NCI-H510A treated with DMSO at 0.1 percent for 48 hours (cell line): Measurements from ENCODE around the gene CUBN.

Source experiments
- DNase-seq: peaks from one replicate; lab custom pipeline; 2025; lab: John Stamatoyannopoulos, UW

CUBN gene

GRCh38 chr10:16867556-16867955, 262.1 kb downstream of the CUBN start:
- no peak for DNase-seq

GRCh38 chr10:16866541-16867275, 262.9 kb downstream of the CUBN start:
- no peak for DNase-seq

- no peak for DNase-seq
These were observed 263.8 kb downstream of the CUBN start for GRCh38 chr10:16865766-16866165.

- no peak for DNase-seq
These were observed 265.8 kb downstream of the CUBN start for GRCh38 chr10:16863766-16864165.

DNA sequence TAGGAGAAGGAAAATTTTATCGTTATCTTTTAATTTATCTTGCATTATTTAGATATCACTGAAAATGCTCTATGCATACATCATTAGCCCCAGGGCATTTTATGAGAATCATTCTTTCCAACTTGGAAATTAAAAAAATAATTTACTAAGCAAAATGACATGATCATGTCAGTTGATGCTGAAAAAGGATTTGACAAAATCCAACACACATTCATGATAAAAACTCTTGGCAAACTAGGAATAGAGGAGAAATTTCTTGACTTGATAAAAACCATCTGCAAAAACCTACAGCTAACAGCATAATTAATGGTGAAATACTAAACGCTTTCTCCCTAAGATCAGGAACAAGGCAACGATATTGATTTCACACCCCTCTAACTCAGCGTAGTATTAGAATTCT, 272.2 kb downstream of the CUBN start:
- no peak for DNase-seq

GRCh38 chr10:16856567-16856966, 273.0 kb downstream of the CUBN start:
- no peak for DNase-seq

- DNase-seq, result no peak
These were observed 273.5 kb downstream of the CUBN start for GRCh38 chr10:16856092-16856491.

DNA sequence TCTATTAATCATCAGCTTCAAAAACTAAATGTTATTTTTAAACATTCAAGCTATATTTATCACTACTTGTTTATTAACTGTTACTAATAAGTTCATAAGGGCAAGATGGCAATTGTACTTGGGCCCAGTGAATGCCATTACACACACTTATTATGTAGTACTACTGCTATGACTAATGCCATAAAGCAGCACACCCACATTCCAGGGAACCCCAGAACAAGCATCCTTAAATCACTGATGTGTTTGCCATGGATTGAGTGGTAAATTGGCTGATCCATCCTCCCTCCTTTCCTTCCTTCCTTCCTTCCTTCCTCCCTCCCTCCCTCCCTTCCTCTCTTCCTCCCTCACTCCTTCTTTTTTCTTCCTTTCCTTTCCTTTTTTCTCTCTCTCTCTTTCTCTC, 275.0 kb downstream of the CUBN start:
- DNase-seq, result no peak

DNA sequence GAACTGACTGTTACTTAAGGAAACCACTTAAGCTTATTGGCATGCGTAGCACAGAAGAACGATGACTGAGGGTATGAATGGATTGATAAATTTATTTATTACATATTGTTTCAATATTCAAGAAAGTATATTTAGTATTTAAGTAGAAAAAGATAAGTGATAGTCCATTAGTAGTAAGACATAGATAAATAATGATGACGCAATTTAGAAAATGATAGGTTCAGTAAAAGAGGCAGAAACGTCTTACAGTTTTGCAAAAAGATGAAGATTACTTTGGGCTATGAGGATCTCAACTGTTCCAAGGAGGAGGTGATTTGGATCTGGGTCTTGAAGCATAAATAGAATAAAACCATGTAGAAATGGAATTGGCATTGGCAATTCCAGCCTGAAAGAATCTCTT, 275.8 kb downstream of the CUBN start:
- DNase-seq, result no peak

DNA sequence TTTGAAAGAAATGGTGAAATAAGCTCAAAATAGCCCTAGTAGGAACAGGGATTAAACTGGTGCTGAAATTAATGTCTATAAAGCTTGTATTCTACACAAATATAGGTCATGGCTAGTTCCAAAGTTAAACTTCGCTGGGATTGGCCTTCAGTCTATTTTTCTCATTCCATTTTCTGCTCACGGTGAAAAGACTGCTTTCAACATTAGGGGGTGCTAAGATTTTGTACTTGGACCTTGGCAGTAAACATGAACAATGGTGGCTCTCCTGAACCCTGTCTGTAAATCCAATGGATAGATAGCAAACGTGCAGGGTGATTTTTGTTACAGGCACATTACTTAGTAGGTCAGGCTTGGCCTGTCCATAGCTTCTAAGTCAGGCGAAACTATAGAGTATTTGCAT, 276.4 kb downstream of the CUBN start:
- DNase-seq, result peak; percentile 8

DNA sequence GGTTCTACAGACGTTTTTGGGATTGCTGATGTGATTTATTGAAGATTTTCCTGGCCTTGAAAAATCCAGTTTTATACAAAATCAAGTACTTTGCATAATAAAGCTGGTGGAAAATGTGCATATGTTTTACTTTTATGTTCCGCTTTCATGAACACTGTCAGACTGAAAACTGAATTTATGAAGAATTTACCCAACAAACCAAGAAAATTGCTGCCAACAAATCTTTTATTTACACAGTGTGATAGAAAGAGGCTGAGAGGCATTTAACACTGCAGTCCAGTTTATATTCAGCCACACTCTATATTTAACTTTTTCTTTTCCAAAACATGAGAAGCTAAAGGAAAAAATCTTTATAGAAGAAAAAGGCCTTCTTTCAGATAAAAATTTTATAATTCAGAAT, 277.0 kb downstream of the CUBN start:
- no peak for DNase-seq

DNA sequence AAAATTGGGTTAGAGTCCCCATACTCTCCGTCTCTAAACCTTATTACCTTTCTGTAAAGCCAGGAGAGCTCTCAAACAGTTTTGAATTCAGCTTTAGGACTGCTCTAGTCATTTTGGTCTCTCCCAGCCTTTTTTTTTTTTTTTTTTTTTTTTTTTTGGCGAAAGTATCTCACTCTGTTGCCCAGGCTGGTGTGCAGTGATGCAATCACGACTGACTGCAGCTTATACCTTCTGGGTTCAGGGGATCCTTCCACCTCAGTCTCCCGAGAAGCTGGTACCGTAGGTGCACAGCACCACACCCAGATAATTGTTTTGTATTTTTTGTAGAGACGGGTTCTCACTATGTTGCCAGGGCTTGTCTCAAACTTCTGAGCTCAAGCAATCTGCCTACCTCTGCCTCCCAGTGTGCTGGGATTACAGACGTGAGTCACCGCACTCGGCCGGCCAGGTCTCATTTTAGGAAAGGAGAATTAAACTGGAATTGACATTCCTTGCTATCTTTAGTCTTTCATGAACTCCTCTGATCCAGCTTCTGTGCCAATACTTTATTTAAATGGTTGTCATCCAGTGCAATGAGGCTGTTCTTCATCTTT, 281.0 kb downstream of the CUBN start:
- no peak for DNase-seq

DNA sequence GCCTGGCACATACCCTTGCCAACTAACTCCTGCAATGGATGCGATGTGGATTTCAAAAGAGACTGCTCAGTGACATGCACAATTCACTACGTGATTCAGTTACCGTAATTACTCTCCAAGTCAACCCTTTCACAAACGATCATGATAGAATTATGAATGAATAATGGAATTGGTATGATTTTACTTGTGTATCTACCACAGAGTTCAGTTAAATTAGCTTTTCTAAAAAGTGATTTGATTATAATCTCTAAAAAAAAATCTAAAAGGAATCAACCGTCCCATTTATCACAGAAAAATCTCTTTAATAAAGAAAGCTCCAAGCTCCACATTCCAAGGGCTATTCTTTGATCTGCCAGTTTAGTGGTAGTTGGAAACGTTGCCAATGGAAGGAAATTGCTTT, 282.0 kb downstream of the CUBN start:
- DNase-seq, result no peak

GRCh38 chr10:16845248-16845647, 284.4 kb downstream of the CUBN start:
- no peak for DNase-seq

GRCh38 chr10:16843252-16843870, 286.2 kb downstream of the CUBN start:
- DNase-seq, result peak; percentile 31

DNA sequence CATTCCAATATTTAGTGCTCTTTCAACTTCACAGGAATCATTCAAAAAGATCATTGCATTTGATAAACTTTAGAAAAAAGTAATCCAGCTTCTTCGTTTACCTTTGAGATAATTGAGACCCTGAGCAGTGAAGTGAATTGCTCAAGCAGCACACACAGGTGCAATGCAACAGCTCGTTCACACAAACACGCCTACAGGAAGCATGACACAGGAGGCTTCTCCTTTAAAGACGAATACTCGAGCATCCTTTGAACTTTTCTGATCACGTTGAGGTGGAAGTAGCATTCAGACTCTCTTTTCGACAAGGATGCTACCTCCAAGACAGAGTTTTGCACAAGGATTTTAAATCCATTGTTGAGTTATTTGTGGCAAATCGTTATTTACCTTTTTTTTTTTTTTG, 294.4 kb downstream of the CUBN start:
- DNase-seq, result no peak

- no peak for DNase-seq
These were observed 297.1 kb downstream of the CUBN start for GRCh38 chr10:16832351-16833080.

- DNase-seq, result no peak
These were observed 300.9 kb downstream of the CUBN start for GRCh38 chr10:16828701-16829175.

- DNase-seq, result peak; percentile 73
These were observed 301.5 kb downstream of the CUBN start for GRCh38 chr10:16828114-16828568.

GRCh38 chr10:16827474-16827873, 302.1 kb downstream of the CUBN start:
- DNase-seq, result peak; percentile 19

- no peak for DNase-seq
These were observed 306.8 kb downstream of the CUBN start for GRCh38 chr10:16822726-16823360.

GRCh38 chr10:16822027-16822426, 307.6 kb downstream of the CUBN start:
- DNase-seq, result no peak
